HEK293 (cell line): ENCODE data around the gene WDTC1.

Source experiments
- KLF10 ChIP-seq: fragments of 450-650 bp; IDR thresholded peaks from 2 replicates; pipeline ENCODE4 v1.5.1; 2018; ENCODE audit warnings: missing biosample characterization, mild to moderate bottlenecking, missing genetic modification characterization
- MEIS1 ChIP-seq: sonication (generic); formaldehyde crosslinking; IDR thresholded peaks from 2 replicates; pipeline ENCODE4 v1.8.1; 2022; ENCODE audit warnings: missing genetic modification reagents, mild to moderate bottlenecking, borderline replicate concordance
- SETDB1 ChIP-seq: IDR thresholded peaks from one replicate; pipeline ENCODE4 v1.6.1; 2017; ENCODE audit warnings: mild to moderate bottlenecking, low read length, moderate library complexity, mixed read lengths; ENCODE audit not compliant: insufficient read length
- SP2 ChIP-seq: fragments of 450-650 bp; formaldehyde crosslinking; IDR thresholded peaks from 2 replicates; pipeline ENCODE4 v1.5.1; 2016; ENCODE audit warnings: missing biosample characterization, missing genetic modification characterization
- ZBTB7A ChIP-seq: fragments of 450-650 bp; formaldehyde crosslinking; IDR thresholded peaks from 2 replicates; pipeline ENCODE4 v1.5.1; 2016; ENCODE audit warnings: low read depth, missing biosample characterization, missing genetic modification characterization
- ZNF510 ChIP-seq: fragments of 450-650 bp; formaldehyde crosslinking; IDR thresholded peaks from 2 replicates; pipeline ENCODE4 v1.5.1; 2018; ENCODE audit warnings: mild to moderate bottlenecking, missing genetic modification characterization, missing biosample characterization; ENCODE audit not compliant: insufficient replicate concordance
- TF ChIP-seq, protein P1 (sequence below): fragments of 450-650 bp; formaldehyde crosslinking; IDR thresholded peaks from 2 replicates; pipeline ENCODE4 v1.5.1; 2016; ENCODE audit warnings: missing biosample characterization, missing genetic modification characterization

- TF ChIP-seq ZNF510 = no peak
- no peak for TF ChIP-seq SP2 (tag by site-specific recombination)
- no peak for TF ChIP-seq ZBTB7A
- TF ChIP-seq MEIS1 = no peak
- TF ChIP-seq, protein P1, sequence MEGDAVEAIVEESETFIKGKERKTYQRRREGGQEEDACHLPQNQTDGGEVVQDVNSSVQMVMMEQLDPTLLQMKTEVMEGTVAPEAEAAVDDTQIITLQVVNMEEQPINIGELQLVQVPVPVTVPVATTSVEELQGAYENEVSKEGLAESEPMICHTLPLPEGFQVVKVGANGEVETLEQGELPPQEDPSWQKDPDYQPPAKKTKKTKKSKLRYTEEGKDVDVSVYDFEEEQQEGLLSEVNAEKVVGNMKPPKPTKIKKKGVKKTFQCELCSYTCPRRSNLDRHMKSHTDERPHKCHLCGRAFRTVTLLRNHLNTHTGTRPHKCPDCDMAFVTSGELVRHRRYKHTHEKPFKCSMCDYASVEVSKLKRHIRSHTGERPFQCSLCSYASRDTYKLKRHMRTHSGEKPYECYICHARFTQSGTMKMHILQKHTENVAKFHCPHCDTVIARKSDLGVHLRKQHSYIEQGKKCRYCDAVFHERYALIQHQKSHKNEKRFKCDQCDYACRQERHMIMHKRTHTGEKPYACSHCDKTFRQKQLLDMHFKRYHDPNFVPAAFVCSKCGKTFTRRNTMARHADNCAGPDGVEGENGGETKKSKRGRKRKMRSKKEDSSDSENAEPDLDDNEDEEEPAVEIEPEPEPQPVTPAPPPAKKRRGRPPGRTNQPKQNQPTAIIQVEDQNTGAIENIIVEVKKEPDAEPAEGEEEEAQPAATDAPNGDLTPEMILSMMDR (tag by site-specific recombination) = no peak
- no peak for TF ChIP-seq KLF10
- TF ChIP-seq SETDB1 = no peak
These were observed 14.3 kb upstream of the WDTC1 start for GRCh38 chr1:27220096-27220495.
